RWPE2 (cell line): Measurements from ENCODE around the gene FEZ2.

ENCODE experiments used
- ATAC-seq: fragments of 200-7000 bp; cut with Tn5 transposase; 3 replicates; pipeline ENCODE4 v1.9.1; 2021; ENCODE audit warnings: low read depth
- DNase-seq: peaks from one replicate; pipeline ENCODE4 v3.0.0-alpha.2; 2020; ENCODE audit warnings: low spot score
- H3K27ac ChIP-seq: fragments of 450-650 bp; 2 replicates; pipeline ENCODE4 v1.5.1; 2017; ENCODE audit warnings: mild to moderate bottlenecking; ENCODE audit not compliant: poor library complexity, severe bottlenecking
- H3K27me3 ChIP-seq: fragments of 250-450 bp; sonication (Bioruptor Pico); 2 replicates; pipeline ENCODE4 v1.5.1; 2021; ENCODE audit warnings: mild to moderate bottlenecking, moderate library complexity; ENCODE audit not compliant: insufficient read depth, poor library complexity, severe bottlenecking
- H3K36me3 ChIP-seq: fragments of 250-450 bp; sonication (Bioruptor Pico); 2 replicates; pipeline ENCODE4 v1.5.1; 2020; ENCODE audit warnings: low read depth, mild to moderate bottlenecking, moderate library complexity
- H3K4me1 ChIP-seq: fragments of 250-450 bp; sonication (Bioruptor Pico); 2 replicates; pipeline ENCODE4 v1.5.1; 2021; ENCODE audit warnings: mild to moderate bottlenecking, moderate library complexity; ENCODE audit not compliant: insufficient read depth, poor library complexity, severe bottlenecking
- H3K4me3 ChIP-seq: fragments of 250-450 bp; sonication (Bioruptor Pico); 2 replicates; pipeline ENCODE4 v1.5.1; 2021; ENCODE audit warnings: mild to moderate bottlenecking, moderate library complexity; ENCODE audit not compliant: severe bottlenecking
- H3K9me3 ChIP-seq: fragments of 250-450 bp; sonication (Bioruptor Pico); 2 replicates; pipeline ENCODE4 v1.5.1; 2021; ENCODE audit warnings: mild to moderate bottlenecking, moderate library complexity; ENCODE audit not compliant: severe bottlenecking
- TF ChIP-seq, protein P1 (sequence below): fragments of 450-650 bp; IDR thresholded peaks from one replicate; pipeline ENCODE4 v1.5.1; 2017; ENCODE audit warnings: mild to moderate bottlenecking, moderate library complexity; ENCODE audit not compliant: poor library complexity, severe bottlenecking

FEZ2 gene

DNA sequence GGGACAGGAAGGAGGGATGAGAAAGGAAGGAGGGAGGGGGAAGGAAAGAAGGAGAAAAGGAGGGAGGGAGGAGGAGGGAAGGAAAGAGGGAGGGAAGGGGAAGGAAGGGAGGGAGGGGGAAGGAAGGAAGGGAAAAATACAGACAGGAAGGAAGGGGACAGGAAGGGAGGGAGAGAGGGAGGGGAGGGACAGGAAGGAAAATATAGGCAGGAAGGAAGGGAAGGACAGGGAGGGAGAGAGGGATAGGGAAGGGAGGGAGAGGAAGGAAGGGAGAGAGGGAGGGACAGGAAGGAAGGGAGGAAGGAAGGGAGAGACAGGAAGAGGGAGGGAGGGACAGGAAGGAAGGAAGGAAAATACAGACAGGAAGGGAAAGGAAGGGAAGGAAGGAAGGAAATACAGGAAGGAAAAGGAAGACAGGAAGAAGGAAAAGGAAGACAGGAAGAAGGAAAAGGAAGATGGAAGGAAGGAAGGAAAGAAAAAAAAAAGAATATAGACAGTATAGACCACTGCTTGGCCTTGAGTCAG is 63.6 kb downstream of the FEZ2 start:
- H3K4me3 ChIP-seq = no peak overlapping the region
- DNase-seq = no peak
- H3K4me1 ChIP-seq = no peaks in the 10 kb centered on the region
- H3K27me3 ChIP-seq = no peaks in the 10 kb centered on the region
- no peaks in the 10 kb centered on the region for H3K9me3 ChIP-seq
- TF ChIP-seq, protein P1, sequence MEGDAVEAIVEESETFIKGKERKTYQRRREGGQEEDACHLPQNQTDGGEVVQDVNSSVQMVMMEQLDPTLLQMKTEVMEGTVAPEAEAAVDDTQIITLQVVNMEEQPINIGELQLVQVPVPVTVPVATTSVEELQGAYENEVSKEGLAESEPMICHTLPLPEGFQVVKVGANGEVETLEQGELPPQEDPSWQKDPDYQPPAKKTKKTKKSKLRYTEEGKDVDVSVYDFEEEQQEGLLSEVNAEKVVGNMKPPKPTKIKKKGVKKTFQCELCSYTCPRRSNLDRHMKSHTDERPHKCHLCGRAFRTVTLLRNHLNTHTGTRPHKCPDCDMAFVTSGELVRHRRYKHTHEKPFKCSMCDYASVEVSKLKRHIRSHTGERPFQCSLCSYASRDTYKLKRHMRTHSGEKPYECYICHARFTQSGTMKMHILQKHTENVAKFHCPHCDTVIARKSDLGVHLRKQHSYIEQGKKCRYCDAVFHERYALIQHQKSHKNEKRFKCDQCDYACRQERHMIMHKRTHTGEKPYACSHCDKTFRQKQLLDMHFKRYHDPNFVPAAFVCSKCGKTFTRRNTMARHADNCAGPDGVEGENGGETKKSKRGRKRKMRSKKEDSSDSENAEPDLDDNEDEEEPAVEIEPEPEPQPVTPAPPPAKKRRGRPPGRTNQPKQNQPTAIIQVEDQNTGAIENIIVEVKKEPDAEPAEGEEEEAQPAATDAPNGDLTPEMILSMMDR = no peak
- H3K27ac ChIP-seq = no peak overlapping the region
- H3K36me3 ChIP-seq = peaks cover 82% of the 10 kb centered on the region
- no peak for ATAC-seq

DNA sequence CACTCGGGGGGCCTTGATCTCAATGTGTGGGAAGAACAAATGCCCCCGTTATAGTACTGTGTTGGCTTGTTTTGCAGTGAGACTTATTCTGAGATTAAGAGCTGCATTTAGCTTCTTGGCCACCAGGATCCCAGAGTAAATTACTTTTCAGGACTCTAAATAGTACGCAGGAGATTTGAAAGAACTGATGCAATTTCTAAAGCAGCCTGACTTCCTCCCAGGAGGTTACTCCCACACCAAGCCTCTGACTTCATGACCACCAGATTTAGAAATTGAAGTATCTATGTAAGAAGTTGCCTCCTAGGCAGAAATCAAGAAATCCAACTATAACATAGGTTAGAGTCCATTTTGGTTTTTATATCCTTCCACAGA is 67.0 kb downstream of the FEZ2 start:
- no peaks in the 10 kb centered on the region for H3K27me3 ChIP-seq
- H3K4me1 ChIP-seq = no peaks in the 10 kb centered on the region
- H3K9me3 ChIP-seq = peaks cover 2% of the 10 kb centered on the region
- no peak overlapping the region for H3K4me3 ChIP-seq
- DNase-seq (no peak), ATAC-seq (no peak)
- no peak overlapping the region for H3K27ac ChIP-seq
- TF ChIP-seq, protein P1 = no peak
- peaks cover 76% of the 10 kb centered on the region for H3K36me3 ChIP-seq

DNA sequence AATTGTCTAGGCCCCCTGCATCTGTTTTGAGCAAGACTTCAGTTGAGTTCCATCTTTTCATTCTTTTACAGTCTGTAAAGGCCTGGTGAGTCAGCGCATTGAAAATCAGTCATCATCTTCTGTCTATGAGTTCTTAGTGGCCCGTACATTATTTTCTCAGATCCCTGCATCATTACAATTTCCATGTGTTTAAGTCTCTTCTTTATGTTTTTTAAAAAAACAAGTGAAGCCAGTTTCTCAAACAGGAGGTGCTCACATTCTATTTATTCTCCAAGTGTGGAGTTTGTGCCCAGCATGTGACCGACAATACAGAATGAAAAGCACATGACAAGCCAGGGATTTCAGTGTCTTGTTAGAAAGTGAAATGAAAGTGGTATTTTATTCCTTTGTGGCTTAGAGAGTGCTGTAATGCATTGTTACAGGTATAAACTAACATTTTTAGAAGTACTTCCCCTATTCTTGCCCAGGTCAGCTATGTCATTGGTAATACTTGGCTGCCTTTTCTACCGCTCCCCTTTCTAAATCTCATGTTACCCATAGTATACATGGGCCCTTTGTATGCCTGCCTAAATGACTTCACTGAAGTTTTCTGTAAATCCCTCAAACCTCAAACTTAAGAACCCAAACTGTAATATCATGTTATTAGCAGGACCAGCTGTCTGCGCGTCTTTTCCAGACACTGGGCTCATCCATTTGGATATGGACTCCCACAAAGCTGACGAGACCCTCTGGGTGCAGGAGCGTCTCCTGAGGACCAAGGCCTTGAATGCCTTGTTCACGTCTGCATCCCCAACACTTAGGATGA is 67.6 kb downstream of the FEZ2 start:
- no peaks in the 10 kb centered on the region for H3K4me1 ChIP-seq
- TF ChIP-seq, protein P1 = no peak
- H3K27ac ChIP-seq = no peak overlapping the region
- H3K27me3 ChIP-seq = no peaks in the 10 kb centered on the region
- no peak overlapping the region for H3K4me3 ChIP-seq
- peaks cover 78% of the 10 kb centered on the region for H3K36me3 ChIP-seq
- no peak for DNase-seq
- ATAC-seq = no peak
- peaks cover 2% of the 10 kb centered on the region for H3K9me3 ChIP-seq

DNA sequence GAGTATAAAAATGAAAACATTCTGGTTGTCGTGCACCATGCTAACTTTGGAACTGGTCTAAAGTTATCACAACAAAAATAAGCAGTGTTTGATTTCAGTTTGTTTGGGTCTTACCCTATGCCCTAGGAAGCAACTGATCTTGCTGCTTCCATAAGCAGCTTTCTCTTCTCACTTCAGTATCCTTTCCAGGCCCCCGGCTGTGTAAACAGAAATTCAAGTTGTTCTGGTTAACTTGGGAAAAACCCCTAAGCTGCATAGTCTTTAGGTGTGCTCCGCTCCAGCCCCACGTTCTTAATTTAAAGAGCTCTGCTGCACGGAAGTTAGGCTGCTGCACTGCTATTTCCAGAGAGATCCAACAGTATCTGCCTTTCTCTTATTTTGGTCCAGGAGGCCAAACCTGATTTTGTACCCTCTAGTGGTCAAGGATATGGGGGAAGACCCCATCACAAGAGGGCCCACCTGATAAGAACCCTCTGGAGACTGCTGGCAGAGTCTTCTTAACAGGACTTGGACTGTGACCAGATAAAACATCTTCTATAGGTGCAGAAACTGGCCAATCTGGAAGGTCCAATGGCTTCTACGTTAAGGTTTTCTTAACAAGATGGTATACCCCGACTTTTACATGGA is 69.1 kb downstream of the FEZ2 start:
- H3K4me1 ChIP-seq = no peaks in the 10 kb centered on the region
- no peak for ATAC-seq
- peaks cover 2% of the 10 kb centered on the region for H3K9me3 ChIP-seq
- no peak overlapping the region for H3K27ac ChIP-seq
- DNase-seq = no peak
- no peaks in the 10 kb centered on the region for H3K27me3 ChIP-seq
- no peak overlapping the region for H3K4me3 ChIP-seq
- TF ChIP-seq, protein P1 = no peak
- peaks cover 89% of the 10 kb centered on the region for H3K36me3 ChIP-seq
